Retinal pigment epithelial cell (primary cell): Measurements from ENCODE around the gene MROH2A.

Experiments used
- DNase-seq: peaks from one replicate; pipeline ENCODE4 v3.0.0-alpha.2; 2010; ENCODE audit warnings: low read depth
- H3K4me3 ChIP-seq: 2 replicates; pipeline ENCODE4 v1.5.1; 2011; ENCODE audit warnings: mild to moderate bottlenecking, low read length, control low read depth, moderate library complexity
- CTCF ChIP-seq: conservative IDR thresholded peaks from 2 replicates; pipeline ENCODE4 v1.5.1; 2011; ENCODE audit warnings: low read depth, low read length, control low read depth, inconsistent platforms

MROH2A gene

GRCh38 chr2:233816771-233817170, 38.6 kb downstream of the MROH2A start:
- no peak for DNase-seq
- TF ChIP-seq CTCF = no peak

GRCh38 chr2:233817361-233817911, 39.3 kb downstream of the MROH2A start:
- H3K4me3 ChIP-seq = no peak overlapping the region
- no peak for TF ChIP-seq CTCF
- no peak for DNase-seq

More at GRCh38 chr2:233816771-233817170, 38.6 kb downstream of the MROH2A start:
- no peak overlapping the region for H3K4me3 ChIP-seq

GRCh38 chr2:233817995-233818638, 40.0 kb downstream of the MROH2A start:
- DNase-seq = no peak

GRCh38 chr2:233818639-233819621, 40.8 kb downstream of the MROH2A start:
- no peak for DNase-seq
- TF ChIP-seq CTCF = no peak
- H3K4me3 ChIP-seq = no peak overlapping the region

More at GRCh38 chr2:233817995-233818638, 40.0 kb downstream of the MROH2A start:
- no peak for TF ChIP-seq CTCF
- no peak overlapping the region for H3K4me3 ChIP-seq

- H3K4me3 ChIP-seq = no peak overlapping the region
- DNase-seq = no peak
- TF ChIP-seq CTCF = no peak
Measured at GRCh38 chr2:233819884-233820773, 42.0 kb downstream of the MROH2A start.

- no peak for TF ChIP-seq CTCF
- H3K4me3 ChIP-seq = no peak overlapping the region
- DNase-seq = no peak
Measured at GRCh38 chr2:233820774-233821105, 42.6 kb downstream of the MROH2A start.
